NOMO-1 treated with dmso at 0.1 percent for 144 hours (cell line): ENCODE measurements around the gene CYP46A1.
"Not testable (repeated sequence)": the region's sequence is repeated elsewhere in the genome, so short reads cannot be mapped to it uniquely, and the experiment has no call there.

Source experiments
- DNase-seq: peaks from one replicate; lab custom pipeline; 2025; ENCODE audit not compliant: unreplicated experiment; lab: John Stamatoyannopoulos, UW

CYP46A1 gene

DNA sequence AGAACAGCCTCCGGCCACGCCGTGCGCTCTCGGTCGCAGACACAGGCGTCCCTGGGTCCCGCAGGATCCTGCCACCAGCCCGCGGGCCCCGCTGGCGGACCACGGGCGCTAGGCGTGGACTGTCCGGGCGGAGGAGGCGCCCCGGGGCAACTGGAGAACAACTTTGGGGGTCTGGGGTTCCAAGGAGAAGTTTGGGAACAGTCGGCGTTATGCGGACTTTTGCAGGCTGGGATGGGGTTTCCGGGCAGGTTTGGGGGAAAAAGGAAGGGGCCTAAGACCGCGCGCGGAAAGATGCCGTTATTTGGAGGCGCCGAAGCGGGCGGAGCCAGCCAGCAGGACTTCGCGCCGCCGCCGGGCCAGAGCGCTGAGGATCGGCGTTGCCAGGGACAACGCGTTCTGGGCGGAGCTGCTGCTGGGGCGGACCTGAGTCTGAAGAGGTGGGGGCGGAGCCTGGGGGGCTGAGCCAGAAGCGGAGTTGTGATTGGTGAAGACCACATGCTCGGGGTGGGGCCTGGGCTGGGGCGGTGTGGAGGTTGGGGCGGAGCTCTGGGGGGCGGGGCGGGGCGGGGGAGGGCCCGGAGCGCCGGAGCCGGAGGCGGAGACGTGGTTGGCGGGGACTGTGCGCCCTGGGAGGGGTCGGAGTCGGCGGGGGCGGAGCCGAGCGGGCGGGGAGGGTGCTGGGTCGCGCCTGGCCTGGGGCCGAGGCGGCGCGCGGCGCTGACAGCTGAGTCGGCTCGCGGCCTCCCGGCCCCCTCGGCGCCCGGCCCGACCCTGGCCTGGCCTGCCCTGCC is at the start of gene CYP46A1:
TSS of gene CYP46A1 (plus strand) at position 680 of the 791 bp plus-strand sequence. CDS start 120 bp downstream, outside the sequence.
- peak; percentile 98 for DNase-seq

DNA sequence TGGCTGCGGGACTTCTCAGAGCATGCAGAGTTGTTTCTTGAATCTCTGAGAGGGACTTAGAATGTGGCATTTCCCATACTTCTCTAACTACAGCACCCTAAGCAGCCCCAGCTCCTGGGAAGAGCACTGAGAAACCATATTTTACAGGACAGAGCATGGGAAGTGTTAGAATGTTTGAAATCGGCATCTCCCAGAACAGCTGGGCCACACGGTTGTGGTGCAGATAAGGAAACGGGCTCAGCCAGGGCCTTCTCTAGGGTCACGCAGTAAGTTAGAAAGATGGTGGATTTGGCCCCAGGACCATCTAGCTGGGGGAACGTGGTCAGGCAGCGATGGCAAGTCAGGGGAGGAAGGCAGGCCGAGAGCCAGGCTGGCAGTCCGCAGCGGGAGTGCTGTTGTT is 49.7 kb upstream of the CYP46A1 start:
- DNase-seq: no peak

DNA sequence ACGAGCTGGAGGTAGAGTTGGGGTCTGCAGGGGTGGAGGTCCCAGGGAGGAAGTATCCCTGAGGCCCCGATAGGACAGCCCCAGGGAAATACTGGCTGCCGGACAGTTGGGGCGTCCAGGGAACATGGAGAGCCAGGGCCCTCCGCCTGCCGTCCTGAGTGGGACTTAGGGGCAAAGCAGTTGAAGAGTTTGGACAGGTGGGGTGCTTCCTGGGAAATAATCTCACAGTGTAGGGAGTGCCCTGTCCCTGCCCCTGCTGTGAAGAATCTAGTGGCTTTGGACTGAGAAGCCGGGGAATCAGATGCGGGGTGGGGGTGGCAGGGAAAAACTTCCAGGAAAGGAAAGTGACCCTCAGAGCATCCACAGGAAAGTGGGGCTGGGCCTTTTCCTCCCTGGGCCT is 49.0 kb upstream of the CYP46A1 start:
- no peak for DNase-seq

DNA sequence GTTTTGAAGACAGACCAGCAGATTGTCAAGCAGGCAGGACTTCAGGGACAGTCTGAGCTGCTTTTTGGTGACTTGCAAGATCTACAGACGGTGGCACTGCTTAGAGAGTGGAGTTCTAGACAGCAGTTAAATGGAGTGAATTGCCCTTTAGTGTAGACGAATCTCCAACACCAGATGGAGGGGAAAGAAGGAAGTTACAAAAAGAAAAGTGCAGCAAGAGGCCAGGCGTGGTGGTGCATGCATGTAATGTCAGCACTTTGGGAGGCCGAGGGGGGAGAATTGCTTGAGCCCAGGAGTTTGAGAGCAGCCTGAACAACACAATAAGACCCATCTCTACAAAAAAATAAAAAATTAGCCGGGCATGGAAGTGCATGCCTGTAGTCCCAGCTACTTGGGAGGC is 47.6 kb upstream of the CYP46A1 start:
- peak; percentile 10 for DNase-seq

DNA sequence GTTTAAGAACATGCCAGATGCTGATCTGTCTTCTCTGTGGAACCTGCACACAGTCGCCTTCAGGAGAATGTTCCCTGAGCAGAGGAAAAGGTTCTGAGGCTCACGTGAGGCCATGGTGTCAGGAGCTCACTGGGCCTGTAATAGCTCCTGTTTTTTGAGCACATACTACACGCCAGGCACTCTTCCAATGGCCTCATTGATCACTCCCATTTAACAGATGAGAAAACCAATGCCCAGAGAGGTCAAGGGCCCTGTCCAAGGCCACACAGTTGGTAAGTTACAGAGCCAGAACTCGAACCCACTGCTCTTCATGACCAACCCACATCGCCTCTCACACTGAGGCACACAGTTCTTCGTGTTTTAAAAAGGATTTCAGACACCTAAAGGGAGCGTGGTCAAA is 46.5 kb upstream of the CYP46A1 start:
- DNase-seq: no peak

DNA sequence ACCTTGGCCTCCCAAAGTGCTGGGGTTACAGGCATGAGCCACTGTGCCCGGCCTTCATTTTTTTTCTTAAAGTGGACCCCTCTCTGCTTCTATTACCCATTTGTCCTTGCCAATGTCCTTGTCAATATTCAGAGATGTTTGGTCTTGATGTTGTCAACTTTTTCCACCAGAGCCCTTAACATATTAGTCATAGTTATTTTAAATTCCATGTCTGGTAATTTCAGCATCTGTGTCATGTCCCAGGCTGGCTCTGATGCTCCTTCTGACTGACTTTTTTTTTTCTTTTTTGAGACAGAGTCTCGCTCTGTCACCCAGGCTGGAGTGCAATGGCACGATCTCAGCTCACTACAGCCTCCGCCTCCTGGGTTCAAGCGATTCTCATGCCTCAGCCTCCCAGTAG is 41.3 kb upstream of the CYP46A1 start:
- not testable (repeated sequence) for DNase-seq

DNA sequence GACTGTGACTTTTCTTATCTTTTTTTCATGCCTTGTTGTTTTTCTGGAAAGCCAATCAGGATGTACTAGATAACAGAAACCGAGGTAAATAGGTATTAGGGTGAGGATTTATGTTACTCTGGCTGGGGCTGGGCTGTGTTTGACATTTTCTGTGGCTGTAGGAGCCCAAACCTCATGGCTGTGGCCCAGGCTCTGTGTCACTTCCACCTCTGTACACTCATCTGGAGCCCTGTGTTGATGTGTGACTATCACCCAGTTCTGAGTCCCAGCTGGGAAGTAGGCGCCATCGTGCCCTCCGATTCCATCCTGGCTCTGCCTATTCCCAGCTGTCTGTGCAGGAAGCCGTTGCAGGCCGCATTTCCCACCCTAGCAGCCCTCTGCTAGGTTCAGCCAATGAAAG is 40.8 kb upstream of the CYP46A1 start:
- no peak for DNase-seq

DNA sequence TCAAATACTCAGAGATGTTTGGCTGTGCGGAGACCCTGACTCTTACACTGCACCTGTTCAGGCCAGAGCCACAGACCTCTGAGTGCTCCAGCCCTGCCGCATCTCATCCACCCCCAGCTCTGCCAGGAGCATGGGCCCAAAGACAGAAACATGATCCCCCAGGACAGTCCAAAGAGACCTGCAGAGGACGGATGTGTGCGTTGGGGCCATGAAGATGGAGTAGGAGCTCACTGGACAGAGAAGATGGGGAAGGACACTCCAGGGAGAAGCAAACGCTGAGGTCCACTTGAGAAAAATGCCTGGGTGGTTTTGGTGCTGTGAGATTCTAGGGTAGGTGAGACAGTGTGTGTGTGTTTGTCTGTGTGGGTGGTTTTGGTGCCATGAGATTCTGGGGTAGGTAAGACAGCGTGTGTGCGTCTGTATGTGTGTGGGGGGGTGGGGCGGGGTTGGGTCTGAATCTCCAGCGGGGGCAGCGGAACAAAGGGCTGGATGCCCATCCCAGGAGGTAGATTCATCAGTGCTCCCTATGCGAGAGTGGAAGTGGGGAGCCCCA is 40.0 kb upstream of the CYP46A1 start:
- no peak for DNase-seq

DNA sequence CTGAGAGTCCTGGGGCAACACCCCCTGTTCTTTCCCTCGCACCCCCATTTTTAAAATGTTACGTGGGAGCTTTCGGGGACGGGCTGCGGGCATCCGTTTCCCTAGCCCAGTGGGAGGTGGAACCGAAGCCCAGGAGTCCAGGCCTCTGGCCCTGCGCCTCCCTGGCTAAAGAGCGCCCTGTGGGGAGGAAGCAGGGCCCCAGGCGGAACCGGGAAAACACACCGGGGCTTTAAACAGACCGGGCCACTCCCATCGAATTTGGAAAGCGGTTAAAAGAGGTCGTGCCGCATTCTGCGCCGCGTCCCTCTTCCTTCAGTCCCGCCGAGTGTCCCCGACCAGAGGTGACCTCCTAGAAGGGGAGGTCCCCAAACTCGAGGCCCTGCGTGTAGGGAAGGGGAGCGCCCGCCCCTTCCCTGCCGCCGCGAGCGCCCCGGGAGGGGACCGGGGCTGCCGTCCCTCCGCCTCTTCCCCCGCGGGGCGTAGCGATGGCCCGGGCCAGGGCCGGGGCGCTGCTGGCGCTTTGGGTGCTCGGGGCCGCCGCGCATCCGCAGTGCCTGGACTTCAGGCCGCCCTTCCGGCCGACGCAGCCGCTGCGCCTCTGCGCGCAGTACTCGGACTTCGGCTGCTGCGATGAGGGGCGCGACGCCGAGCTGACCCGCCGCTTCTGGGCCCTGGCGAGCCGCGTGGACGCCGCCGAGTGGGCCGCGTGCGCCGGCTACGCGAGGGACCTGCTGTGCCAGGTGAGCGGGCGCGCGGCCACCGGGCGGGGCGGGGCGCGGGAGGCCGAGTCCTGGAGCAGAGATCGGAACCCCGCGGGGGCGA is 39.2 kb upstream of the CYP46A1 start, which contains the start of gene HHIPL1:
TSS of gene HHIPL1 (plus strand) at position 407 of the 822 bp plus-strand sequence. CDS start at position 486, 79 bp downstream.
- no peak for DNase-seq

DNA sequence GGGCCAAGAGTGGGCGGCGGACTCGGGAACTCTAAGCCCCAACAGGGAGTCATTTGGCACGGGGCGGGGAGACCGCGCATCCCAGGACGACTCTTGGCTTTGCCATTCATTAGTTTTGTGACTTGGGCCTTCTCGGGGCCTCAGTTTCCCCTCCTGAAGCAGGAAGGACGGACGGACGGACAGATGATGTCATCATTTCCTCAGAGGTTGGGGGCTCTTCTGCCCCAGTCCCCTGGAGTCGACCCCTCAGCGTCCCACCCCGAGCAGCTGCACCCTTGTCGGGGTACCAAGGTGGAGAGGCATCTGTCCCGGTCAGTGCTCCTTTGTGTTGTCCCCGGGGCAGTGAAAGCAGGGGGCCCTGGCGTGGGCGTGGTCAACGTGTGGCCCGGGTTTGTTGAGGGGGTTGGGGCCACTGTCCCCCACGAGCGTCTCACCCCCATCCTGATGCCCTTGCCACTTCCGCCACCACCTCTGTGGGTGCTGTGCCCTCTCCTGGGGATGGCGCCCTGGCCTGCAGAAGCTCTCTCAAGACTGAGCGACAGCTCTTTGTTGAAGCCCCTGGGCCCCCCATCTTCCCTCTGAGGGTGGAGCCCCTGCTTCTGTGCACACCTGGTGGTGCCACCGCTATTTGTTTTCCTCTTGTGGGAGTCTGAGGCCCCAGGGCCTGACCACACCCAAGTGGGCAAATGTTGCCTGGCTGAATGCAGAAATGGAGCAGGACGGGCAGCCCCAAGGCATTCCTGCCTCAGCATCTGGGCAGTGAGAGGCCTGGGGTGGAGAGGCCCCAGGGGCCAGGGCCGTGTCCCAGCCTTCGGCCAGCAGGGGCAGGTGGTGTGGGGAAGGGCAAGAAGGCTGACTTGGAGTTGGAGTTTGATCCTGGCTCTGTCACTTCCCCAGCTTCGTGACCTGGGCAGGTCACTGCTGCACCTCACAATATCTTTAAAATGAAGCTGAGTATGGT is 38.3 kb upstream of the CYP46A1 start:
- no peak for DNase-seq

DNA sequence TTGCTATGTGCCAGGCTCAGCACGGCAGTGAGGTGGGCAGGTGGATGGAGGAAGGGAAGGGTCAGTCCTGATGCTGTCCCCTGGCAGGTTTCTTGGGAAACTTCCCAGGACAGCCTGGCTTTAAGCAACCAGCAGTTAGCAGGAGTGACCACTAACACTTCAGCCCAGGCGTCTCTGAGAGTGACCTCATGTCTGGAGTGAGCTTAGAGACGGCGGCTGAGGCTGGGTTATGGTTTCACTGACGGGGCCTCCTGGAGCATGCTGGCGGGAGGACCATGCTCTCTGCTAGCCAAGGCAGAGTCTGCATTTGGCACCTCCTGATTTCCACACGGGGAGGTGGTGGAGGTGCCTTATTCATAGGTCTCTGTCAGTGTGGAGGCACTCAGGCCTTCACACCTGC is 36.7 kb upstream of the CYP46A1 start:
- no peak for DNase-seq

DNA sequence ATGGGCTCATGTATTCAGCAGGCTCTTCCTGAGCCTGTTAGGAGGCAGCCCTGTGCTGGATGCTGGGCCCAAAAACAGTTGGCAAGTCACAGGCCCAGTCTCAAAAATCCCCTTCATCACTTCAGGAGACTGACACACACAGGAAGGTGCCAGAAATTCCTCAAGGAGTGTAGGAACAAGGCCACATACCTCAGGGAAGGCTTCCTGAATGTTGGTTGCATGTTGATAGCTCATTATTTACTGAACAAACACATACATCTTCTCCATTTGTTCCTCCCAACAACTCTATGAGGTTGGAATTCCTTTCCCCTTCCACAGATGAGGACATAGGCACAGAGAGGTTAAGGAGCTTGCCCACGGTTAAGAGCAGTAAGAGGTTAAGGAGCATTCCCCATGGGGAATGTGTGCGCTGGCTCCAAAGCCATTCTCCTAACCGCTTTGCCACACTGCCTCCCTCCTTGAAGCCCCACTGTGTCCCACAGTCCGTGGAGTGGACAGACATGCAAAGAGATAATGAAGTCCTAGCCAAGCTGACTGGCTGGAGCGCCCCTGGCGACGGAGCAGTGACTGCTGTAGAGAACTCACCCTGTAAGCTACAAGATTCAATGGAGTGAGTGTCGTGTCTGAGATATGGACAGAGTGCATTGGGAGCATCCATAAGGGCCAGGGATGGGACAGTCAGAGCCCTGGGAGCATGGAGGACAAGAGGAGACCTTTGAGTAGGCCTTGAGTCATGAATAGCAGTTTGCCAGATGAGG is 35.9 kb upstream of the CYP46A1 start:
- DNase-seq: no peak

DNA sequence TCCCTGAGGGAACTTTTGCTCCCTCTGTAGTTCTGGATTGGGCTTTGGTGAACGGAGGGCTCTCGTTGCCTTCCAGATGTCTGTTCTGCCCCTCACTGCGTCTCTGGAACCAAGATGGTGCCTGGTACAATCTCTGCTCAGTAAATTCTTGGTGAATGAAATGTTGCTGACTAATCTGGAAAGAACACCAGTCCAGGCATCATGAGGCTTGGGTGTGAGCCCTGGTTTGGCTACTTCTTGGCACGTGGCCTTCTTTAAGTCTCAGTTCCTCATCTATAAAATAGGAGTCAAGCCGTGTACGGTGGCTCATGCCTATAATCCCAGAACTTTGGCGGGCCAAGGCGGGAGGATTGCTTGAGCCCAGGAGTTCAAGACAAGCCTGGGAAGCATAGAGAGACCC is 34.9 kb upstream of the CYP46A1 start:
- DNase-seq: no peak

DNA sequence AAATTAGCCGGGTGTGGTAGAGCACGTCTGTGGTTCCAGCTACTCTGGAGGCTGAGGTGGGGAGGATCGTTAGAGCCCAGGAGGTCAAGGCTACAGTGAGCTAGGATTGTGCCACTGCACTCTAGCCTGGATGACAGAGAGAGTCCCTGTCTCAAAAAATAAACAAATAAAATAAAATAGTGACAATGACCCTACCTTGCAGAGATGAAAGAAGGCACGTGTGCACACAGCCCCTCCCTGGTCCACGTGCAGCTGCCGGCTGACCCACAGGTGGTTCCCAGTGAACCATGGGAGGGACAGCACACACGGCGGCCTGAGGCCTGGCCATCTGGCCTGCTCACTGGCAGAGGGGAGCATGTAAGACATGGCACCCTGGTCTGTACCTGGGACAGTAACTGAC is 34.5 kb upstream of the CYP46A1 start:
- no peak for DNase-seq

DNA sequence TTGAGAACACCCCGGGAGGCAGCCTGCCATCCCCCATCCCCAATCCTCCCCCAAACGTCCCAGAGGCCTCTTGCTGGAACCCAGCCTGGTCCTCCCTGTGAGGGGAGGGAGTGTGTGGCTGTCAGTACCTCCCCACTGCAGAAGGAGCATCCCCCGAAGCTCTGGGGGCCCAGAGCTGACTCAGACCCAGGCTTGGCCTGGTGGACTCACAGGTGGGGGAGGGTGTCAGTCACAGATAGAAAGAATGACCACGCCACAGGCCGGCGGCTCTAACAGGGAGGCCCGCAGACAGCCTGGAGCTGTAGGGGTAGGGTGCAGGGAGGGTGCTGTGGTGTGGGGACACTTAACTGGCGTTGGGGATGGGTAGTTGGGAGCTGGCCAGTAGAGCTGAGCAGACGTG is 33.9 kb upstream of the CYP46A1 start:
- DNase-seq: no peak

DNA sequence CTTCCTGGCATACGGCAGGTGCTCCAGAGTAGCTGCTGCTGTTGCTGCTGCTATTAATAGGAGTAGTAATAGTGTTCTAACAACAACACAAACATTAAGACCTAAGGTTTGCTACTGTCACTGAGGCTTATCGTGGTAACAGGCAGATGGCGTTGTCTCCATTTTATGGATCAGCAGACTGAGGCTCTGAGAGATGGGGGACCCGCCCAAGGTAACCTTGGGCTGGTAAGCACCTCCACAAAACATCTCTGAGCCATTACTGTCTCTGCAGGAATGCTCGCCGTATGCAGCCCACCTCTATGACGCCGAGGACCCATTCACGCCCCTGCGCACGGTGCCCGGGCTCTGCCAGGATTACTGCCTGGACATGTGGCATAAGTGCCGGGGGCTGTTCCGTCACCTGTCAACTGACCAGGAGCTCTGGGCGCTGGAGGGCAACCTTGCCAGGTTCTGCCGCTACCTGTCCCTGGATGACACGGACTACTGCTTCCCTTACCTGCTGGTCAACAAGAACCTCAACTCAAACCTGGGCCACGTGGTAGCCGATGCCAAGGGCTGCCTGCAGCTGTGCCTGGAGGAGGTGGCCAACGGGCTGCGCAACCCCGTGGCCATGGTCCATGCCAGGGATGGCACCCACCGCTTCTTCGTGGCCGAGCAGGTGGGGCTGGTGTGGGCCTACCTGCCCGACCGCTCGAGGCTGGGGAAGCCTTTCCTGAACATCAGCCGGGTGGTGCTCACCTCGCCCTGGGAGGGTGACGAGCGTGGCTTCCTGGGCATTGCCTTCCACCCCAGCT is 31.9 kb upstream of the CYP46A1 start:
- DNase-seq: no peak

DNA sequence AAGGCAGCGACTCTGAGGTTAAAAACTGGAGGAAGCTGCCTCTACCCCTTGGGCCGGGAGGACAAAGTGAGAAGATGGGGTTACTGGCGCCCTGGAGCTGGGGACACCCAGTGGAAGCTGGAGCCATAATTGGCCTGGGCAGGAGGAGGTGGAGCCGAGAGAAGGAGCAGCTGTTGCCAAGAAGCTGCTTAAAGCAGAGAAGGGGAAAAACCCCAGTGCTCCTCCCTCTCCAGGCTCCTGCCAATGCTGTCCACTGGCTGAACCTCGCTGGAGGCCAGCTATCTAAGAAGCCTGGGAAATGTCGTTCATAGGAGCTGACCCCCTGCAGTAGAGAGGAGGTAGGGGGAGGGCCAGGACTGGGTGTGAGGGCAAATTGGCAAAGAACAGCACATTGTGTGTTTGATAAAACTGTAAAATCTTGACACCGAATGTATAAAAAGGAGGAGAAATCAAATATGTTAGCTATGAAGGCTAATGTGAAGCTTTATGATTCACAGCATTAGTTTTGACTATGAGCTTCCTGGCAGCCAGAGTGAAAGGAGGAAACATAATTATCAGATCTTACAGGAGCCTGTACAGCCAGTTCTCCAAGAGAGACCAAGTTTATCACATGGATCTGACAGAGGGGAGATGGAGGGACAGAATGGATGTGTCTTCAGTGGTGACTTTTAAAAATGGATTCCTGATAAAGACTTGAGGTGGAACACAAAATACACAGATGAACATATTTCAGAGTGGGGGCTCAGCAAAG is 29.7 kb upstream of the CYP46A1 start:
- no peak for DNase-seq

DNA sequence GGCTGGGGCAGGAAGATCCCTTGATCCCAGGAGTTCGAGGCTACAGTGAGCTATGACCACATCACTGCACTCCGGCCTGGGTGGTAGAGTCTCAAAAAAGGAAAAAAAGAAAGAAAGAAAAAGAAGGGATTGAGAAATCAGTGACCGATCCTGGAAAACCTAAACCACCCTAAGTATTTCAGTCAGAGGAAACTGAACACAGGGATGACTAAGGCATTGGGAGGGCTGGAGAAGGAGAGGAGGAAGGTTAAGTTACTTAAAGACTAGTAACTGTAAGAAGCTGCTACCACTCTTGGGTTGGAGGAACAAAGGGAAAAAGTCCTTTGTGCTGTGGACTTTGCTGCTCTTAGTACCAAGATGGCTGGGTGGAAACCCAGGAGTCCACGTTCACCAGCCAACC is 28.6 kb upstream of the CYP46A1 start:
- DNase-seq: no peak

DNA sequence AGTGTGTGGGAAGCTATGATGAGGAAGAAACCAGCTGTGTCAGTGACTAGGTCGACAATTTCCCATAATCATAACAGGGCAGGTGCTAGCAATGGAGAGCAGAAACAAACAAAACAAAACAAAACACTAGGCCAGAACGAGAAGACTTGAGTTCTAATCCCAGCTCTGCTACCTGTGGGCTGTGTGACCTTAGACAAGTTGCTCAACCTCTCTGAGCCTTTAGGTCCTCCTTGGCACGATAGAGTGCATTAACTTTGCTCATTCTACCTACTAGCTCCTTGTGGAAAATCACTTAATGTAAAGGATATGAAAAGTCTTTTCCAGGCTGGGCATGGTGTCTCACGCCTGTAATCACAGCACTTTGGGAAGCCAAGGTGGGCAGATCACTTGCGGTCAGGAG is 27.9 kb upstream of the CYP46A1 start:
- no peak for DNase-seq
